NCI-H524 treated with DMSO at 0.1 percent for 48 hours (cell line): ENCODE measurements around the gene KMT2C.

Experiments used
- DNase-seq: peaks from one replicate; lab custom pipeline; 2025; lab: John Stamatoyannopoulos, UW

KMT2C gene

DNA sequence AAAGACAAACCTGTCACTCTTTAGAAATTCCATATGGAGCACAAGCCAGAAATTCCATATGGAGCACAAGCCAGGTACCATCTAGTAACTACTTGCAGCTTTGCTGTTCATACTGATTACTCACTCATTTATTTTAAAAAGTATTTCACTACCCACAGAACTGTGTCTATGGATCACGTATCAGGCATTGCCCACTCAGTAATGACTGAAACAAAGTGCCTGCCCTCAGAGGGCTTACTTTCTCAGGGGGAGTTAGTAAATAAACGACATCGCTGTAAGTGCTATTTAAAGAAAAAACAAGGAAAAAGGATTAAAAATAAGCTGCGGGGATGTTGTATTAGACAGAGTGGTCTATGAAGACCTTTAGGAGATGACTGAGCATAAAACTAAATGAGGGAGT is 239.4 kb downstream of the KMT2C start:
- DNase-seq: no peak

DNA sequence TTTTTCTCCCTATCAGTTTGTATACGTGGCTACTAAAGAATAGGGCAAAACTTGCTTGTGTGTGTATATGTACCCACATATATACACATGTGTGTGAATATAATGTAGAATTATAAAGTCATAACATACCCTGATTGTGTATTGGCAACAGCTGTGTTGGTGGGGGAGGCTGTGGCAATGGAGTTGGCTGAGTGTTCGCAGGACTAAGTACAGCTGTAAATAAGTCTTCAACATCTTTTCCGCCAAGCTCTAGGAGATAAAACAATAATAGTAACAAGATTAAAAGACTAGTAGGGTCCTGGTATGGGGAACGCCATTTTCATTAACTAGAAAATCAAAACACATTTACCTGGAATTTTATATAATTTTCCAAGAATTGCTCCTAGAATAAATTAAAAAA is 241.9 kb downstream of the KMT2C start:
- DNase-seq: no peak

DNA sequence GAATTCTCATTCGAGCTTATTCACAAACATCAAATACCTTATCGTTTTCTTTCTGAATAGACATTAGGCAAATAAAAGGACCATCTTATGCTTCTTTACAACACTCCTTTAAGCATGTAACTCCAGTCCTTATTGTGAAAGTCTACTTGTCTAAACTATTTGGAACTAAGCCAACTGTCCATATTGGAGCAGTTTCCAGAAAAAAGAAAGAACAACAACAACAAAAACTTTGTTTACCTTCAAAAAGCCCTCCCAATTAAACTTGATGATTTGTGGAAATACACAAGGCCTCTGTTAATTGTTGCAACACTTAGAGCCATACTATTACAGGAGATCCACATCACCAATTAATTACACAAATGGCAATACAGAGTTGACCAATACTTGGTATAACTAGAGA is 246.7 kb downstream of the KMT2C start:
- no peak for DNase-seq

- DNase-seq: no peak
These were observed 250.2 kb downstream of the KMT2C start for GRCh38 chr7:152185558-152185957.

DNA sequence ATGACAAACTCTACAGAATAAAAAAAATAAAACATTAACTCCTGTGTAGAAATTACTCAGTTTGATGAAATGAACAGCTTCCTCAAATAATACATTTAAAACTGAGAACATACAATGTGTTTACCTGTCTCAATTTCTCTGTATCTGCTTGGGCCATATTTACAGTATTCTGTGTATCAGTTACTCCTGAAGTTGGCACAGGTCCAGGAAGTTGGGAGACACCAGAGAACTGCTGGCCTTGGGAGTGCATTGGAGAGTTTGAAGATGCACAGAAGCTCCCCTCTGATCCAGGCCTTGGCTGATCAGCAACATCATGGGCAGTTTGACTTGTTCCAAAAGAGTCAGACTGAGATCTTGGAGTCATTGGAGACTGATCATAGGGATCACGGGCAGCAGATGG is 255.2 kb downstream of the KMT2C start:
- DNase-seq: no peak

DNA sequence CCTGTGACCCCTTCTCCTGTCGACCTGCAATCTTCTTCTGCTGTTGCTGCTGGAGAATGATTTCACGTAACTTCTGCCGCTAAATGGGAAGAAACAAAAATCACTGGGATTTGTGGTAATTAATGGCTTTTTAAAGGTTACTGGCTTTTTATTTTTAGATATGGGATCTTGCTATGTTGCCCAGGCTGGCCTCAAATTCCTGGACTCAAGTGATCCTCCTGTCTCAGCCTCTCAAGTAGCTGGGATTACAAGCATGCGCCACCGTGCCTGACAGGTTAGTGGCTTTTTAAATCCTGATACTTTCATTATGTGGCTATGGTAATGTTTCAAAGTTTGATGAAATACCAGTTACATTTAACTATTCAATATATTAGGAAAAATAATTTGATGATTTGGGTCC is 255.8 kb downstream of the KMT2C start:
- no peak for DNase-seq

DNA sequence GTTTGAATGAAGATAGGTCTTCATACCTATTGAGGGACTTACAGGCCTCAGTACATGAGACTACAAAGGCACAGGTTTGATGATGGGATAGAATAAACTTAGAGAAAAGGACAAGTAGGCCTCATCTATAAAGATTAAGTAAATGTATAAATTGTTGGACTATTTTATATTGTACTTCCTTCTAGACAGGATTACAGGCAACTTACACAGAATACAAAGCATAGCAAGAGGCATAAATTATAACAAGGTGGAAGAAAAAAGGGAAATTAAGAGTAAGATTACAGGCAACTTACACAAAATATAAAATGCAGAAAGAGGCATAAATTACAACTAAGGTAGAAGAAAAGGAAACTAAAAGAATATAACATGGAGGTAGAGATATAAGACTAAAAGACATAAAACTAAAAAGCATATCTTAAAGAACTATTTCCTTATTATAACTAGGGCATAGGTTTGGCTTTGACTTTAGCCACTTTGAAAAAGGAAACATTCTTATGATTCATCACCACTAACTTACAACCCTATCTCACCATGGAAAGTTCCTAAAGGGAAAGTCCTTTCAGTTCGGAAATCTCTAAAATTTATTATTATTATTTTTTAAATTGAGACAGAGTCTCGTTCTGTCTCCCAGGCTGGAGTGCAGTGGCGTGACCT is 257.3 kb downstream of the KMT2C start:
- no peak for DNase-seq

- no peak for DNase-seq
These were observed 258.0 kb downstream of the KMT2C start for GRCh38 chr7:152177681-152178404.

GRCh38 chr7:152176797-152177196 is 259.0 kb downstream of the KMT2C start:
- no peak for DNase-seq

DNA sequence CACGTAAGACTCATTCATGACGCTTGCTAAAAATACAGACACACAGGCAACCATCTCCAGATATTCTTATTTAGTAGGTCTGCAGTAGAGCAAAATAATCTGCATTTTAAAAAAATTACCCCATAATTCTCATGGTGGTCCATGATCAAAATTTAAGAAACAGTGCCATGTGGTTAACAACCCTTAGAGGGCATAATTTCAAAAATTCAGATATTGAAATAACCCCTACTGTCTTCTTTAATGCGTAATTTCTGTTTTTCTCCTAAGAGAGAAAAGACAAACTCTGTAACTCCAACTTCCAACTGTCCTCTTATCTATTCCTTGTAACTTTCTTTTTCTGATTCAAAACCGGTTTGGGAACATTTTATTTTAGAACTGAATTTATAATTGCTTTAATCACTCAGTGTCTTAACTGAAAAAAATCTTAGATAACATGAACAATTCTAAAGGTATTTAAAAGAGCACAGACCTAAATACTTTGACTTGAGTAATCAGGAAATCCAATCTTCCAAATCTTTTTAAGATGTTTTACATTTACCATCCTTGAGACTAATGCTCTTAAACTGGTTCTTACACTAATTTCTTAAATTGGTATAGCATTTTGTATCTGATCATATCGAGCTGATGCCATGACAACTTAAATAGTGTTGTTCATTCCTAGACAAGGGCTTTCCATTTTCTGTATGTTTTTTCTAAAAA is 262.3 kb downstream of the KMT2C start:
- no peak for DNase-seq

GRCh38 chr7:152162287-152162686 is 273.5 kb downstream of the KMT2C start:
- no peak for DNase-seq

GRCh38 chr7:152161171-152161570 is 274.6 kb downstream of the KMT2C start:
- no peak for DNase-seq

DNA sequence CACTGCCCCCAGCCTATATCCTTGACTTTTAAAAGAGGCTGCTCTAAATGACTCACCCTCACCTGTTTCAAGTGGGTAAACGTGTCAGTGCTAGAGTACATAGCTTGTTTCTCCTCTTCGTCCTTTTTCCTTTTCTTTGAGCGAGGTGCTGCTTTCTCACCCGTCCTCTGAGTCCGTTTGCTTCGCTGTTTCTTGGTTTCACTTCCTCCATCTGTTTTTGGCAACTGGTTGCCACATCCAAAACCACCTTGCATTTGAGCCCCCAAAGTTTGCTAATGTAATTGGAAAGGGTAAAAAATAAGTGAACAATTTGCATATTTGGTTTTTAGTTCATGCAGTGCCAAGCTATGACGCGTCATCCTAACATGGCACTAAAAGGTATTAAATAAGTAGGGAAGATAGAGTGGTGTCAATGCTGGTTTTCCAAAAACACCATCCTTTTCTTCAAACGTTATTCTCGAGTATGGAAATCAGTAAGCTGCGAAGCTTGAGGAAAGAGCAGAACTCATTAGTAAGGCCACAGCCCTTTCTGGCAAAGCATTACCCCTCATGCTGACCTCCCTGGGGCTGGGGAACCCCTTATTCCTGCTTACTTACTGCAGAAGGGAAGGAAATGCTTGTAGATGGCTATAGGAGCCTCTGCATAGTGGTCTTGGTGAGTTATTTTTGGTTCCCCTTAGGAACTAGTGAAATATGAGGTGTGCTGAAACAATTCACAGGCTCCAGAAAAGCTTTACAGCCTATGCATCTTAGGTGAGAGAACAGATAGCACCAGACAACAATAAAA is 276.8 kb downstream of the KMT2C start:
- no peak for DNase-seq

- no peak for DNase-seq
These were observed 283.5 kb downstream of the KMT2C start for GRCh38 chr7:152152267-152152666.

GRCh38 chr7:152149363-152149762 is 286.4 kb downstream of the KMT2C start:
- DNase-seq: no peak

- no peak for DNase-seq
These were observed 287.1 kb downstream of the KMT2C start for GRCh38 chr7:152148706-152149105.

GRCh38 chr7:152145853-152146466 is 289.8 kb downstream of the KMT2C start:
- DNase-seq: no peak

DNA sequence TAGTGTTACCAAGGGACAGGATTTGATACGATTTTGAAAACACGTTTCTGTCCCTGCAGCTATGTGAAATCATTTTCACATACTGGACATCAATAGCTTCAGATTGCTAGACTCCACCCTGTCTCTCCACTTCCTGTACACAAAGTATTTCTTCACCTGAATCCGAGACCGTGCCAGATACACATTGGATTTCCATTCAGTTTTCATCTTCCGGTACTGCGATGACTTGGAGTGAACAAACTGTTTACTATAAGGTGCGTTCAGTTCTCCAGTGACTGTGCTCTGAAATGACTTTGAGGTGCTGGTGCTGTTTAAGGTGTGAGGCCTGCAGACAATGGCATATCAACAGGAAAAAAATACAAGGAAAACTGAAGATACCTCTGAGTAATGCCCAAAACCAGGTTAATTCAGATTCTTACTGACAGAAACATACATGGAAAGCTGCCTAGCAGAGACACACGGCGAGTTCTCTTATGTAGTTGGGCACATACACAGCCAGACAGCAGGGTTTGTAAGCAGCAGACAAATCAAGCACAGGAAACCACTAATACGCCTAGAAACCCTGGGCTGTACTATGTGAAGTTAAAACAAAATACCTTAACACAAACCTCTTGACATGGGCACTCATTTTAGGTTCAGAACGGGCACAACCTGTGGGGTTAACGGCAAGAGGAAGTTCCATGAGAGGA is 291.1 kb downstream of the KMT2C start:
- DNase-seq: no peak

DNA sequence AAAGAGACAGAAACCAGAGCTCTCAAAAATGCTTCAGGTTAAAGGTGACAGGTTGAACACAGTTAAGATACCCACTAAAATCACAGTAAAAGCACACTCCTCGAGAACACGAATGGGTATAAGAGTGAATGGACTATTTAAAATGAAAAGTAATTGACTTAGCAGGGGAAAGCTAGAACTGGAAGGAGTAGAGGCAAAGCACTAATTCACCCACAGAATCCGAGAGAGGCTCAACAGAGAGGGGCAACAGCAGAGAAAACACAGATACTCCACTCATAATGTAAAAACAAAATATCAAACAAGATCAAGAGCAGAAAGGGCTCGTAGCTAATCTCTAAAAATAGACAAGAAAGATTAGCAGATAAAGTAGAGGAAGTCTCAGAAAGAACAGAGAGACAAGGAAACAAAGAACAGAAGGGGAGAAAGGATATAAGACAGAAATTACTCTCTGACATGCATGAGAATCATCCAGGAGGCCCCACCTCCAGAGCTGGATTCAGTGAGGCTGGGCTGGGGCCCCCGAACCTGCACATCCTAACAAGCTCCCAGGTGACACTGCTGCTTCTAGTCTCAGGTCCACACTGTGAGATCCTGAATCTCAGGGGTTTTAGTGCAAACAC is 292.7 kb downstream of the KMT2C start:
- DNase-seq: no peak

DNA sequence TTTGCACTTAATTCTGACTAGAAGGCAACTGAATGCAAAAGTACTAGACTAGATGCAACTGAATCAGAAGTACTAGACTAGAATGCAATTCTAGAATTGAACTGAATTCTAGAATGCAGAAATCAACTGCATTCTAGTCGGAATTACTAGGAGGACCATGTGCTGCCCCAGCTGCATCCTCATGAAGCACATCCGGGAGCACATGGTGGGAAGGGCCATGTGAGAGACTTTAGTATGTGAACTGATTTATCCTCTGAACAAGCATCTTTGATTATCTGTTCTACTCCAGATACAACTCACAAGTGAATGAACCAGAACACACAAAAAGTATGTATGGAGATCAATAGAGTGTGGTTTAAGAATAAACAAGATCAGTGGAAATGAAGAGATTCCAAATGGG is 295.2 kb downstream of the KMT2C start:
- DNase-seq: no peak

- no peak for DNase-seq
These were observed 295.7 kb downstream of the KMT2C start for GRCh38 chr7:152140067-152140466.
